ENCODE results near the gene STKLD1. TPM values are rescaled to one million over a fixed set of nuclear protein-coding genes. Genes with fewer than 3 reads are reported as not detected.
A peak's percentile ranks its signal among the peaks of the same experiment; 100 is the strongest.

STKLD1 gene
- total RNA-seq, 4 donors from 2014 or later: 0.93 to 1.3 TPM; not detected in 2

- peaks cover 4 to 37% (median 20%) of the 10 kb centered on the region in 3 donors for H3K4me1 ChIP-seq
- H3K4me3 ChIP-seq: peak within 1 kb of the TSS; percentile 59 to 66
- ATAC-seq: peak; percentile 94
- peaks cover 0 to 65% of the 10 kb centered on the region in 2 donors for H3K36me3 ChIP-seq
- no peaks in the 10 kb centered on the region for H3K27me3 ChIP-seq
- 7% methylated on average over 13 of the region's 70 CpGs; no CpG with 5 or more reads in 1 of the 2 donors for WGBS, 2 donors (ENCODE audit: low coverage in 1 of 2)
- TF ChIP-seq POLR2A (IDR thresholded peaks at IDR 0.05) (peak; percentile 33 to 38), POLR2AphosphoS5 (IDR thresholded peaks at IDR 0.05) (peak; percentile 78), EP300 (IDR thresholded peaks at IDR 0.05) (no peak)
- TF ChIP-seq, protein P1, sequence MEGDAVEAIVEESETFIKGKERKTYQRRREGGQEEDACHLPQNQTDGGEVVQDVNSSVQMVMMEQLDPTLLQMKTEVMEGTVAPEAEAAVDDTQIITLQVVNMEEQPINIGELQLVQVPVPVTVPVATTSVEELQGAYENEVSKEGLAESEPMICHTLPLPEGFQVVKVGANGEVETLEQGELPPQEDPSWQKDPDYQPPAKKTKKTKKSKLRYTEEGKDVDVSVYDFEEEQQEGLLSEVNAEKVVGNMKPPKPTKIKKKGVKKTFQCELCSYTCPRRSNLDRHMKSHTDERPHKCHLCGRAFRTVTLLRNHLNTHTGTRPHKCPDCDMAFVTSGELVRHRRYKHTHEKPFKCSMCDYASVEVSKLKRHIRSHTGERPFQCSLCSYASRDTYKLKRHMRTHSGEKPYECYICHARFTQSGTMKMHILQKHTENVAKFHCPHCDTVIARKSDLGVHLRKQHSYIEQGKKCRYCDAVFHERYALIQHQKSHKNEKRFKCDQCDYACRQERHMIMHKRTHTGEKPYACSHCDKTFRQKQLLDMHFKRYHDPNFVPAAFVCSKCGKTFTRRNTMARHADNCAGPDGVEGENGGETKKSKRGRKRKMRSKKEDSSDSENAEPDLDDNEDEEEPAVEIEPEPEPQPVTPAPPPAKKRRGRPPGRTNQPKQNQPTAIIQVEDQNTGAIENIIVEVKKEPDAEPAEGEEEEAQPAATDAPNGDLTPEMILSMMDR (IDR thresholded peaks at IDR 0.05): no peak
- H3K27ac ChIP-seq: peak within 1 kb of the TSS in 3 of 4 donors; percentile 78 to 80 (median 79)
- H3K9me3 ChIP-seq: no peaks in the 10 kb centered on the region
These were observed 40.0 kb upstream of the STKLD1 start, which contains the start of gene SURF6 for GRCh38 chr9:133335924-133336811. SURF6 (minus strand) TSS chr9:133336188; CDS start chr9:133336132, 56 bp downstream.

- Histone ChIP-seq H3K36me3 (peaks cover 0 to 65% of the 10 kb centered on the region in 2 donors), H3K9me3 (no peaks in the 10 kb centered on the region), H3K27me3 (no peaks in the 10 kb centered on the region), H3K4me1 (peaks cover 4 to 20% (median 12%) of the 10 kb centered on the region in 3 donors), H3K27ac (no peak overlapping the region), H3K4me3 (no peak overlapping the region)
- ATAC-seq: no peak
- TF ChIP-seq, protein P1 (IDR thresholded peaks at IDR 0.05): no peak
- no peak for TF ChIP-seq EP300 (IDR thresholded peaks at IDR 0.05)
- TF ChIP-seq POLR2A (IDR thresholded peaks at IDR 0.05): no peak
- no peak for TF ChIP-seq POLR2AphosphoS5 (IDR thresholded peaks at IDR 0.05)
- WGBS, 2 donors (ENCODE audit: low coverage in 1 of 2): 73 to 80% methylated on average over 5 of the region's 5 CpGs
These were observed 36.5 kb upstream of the STKLD1 start for GRCh38 chr9:133339641-133340040.

DNA sequence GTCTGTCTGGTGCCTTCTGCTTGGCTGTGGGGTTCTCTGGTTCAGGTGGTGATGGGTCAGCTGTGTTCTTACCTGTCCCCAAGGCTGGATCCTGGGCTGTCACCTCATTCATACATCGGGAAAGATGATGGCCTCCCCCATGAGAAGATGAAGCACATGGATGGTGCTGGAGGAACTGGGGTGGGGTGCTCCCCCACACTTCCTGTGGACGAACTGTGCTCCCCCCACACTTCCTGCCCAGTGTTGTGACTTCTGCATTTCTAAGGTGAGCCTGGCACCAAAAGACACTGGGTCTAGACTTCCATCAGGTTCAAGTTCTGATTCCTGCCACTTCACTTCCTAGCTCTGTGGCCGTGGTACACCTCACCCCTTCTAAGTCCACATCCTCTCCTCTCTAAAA is 35.9 kb upstream of the STKLD1 start:
- whole genome bisulfite sequencing, 2 donors (ENCODE audit: low coverage in 1 of 2): 42% methylated on average over 2 of the region's 3 CpGs; no CpG with 5 or more reads in 1 of the 2 donors
- Histone ChIP-seq H3K4me3 (no peak overlapping the region), H3K36me3 (peaks cover 0 to 71% of the 10 kb centered on the region in 2 donors), H3K27me3 (no peaks in the 10 kb centered on the region), H3K27ac (peak overlapping the region in 2 of 4 donors; percentile 31 to 50), H3K9me3 (no peaks in the 10 kb centered on the region), H3K4me1 (peaks cover 0 to 14% (median 6%) of the 10 kb centered on the region in 3 donors)
- no peak for ATAC-seq
- no peak for TF ChIP-seq EP300 (IDR thresholded peaks at IDR 0.05)
- TF ChIP-seq POLR2A (IDR thresholded peaks at IDR 0.05): no peak
- TF ChIP-seq POLR2AphosphoS5 (IDR thresholded peaks at IDR 0.05): no peak
- TF ChIP-seq, protein P1 (IDR thresholded peaks at IDR 0.05): no peak

GRCh38 chr9:133340916-133341315 is 35.2 kb upstream of the STKLD1 start:
- no peaks in the 10 kb centered on the region for H3K27me3 ChIP-seq
- H3K4me1 ChIP-seq: peaks cover 0 to 14% (median 6%) of the 10 kb centered on the region in 3 donors
- H3K27ac ChIP-seq: peak overlapping the region in 3 of 4 donors; percentile 7 to 50 (median 31)
- H3K4me3 ChIP-seq: no peak overlapping the region
- 79% methylated on average over 9 of the region's 13 CpGs; no CpG with 5 or more reads in 1 of the 2 donors for WGBS, 2 donors (ENCODE audit: low coverage in 1 of 2)
- no peaks in the 10 kb centered on the region for H3K9me3 ChIP-seq
- ATAC-seq: no peak
- TF ChIP-seq, protein P1 (IDR thresholded peaks at IDR 0.05): no peak
- TF ChIP-seq POLR2A (IDR thresholded peaks at IDR 0.05): no peak
- no peak for TF ChIP-seq POLR2AphosphoS5 (IDR thresholded peaks at IDR 0.05)
- no peak for TF ChIP-seq EP300 (IDR thresholded peaks at IDR 0.05)
- H3K36me3 ChIP-seq: peaks cover 0 to 78% of the 10 kb centered on the region in 2 donors

All from gastroesophageal sphincter (tissue), 4 donors.